ENCODE data around the gene WDR38.

DNA sequence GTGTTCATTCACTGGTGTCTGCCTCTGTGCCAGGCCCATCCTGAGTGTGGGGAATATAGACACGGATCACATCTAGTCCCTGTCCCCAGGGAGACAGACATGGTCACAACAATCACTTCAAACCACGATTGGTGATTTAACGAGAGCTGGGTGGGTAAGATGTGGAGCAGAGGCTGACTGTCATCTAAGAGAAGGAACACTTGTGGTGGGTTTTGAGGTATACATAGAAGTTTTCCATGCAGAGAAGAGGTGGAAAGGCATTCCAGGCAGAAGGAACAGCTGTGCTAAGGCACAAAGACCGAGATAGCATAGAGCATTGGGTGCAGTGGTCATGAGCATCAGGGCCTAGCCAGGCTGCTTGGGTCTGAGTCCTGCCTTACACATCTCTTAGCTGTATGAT is 22.7 kb upstream of the WDR38 start:
- TF ChIP-seq MAX (IDR thresholded peaks at IDR 0.05) (no peak), CTCF (IDR thresholded peaks at IDR 0.05; ENCODE audit: low read depth, low read length, missing input control) (no peak), RAD21 (IDR thresholded peaks at IDR 0.05) (no peak), JUND (IDR thresholded peaks at IDR 0.05) (no peak), EGR1 (IDR thresholded peaks at IDR 0.05; ENCODE audit: low read depth in 2 of 2) (no peak), HNF4A (conservative IDR thresholded peaks at IDR 0.05) (no peak)

Measured in liver (tissue), 3 donors.